Activated CD4-positive, alpha-beta T cell treated with anti-CD3 and anti-CD28 coated beads, Interleukin-2, amount 50 U/mL, for 1 hour (primary cell): ENCODE measurements around the gene CHIT1.

Experiments
- DNase-seq: peaks from one replicate; pipeline ENCODE4 v3.0.0-alpha.2; 2020

The CHIT1 gene

GRCh38 chr1:203186446-203187303 is 42.8 kb downstream of the CHIT1 start, which contains the start of gene CHI3L1:
Gene CHI3L1, minus strand, starts transcription at chr1:203186704. Its CDS starts 81 bp downstream, at chr1:203186623.
- DNase-seq: no peak

GRCh38 chr1:203186091-203186445 is 43.4 kb downstream of the CHIT1 start:
- DNase-seq: no peak

GRCh38 chr1:203185585-203185984 is 43.9 kb downstream of the CHIT1 start:
- DNase-seq: no peak

GRCh38 chr1:203185061-203185461 is 44.4 kb downstream of the CHIT1 start:
- no peak for DNase-seq

GRCh38 chr1:203184467-203184866 is 45.0 kb downstream of the CHIT1 start:
- DNase-seq: no peak

- no peak for DNase-seq
Measured at GRCh38 chr1:203183828-203184227, 45.6 kb downstream of the CHIT1 start.

GRCh38 chr1:203182387-203182953 is 47.0 kb downstream of the CHIT1 start:
- no peak for DNase-seq

- DNase-seq: no peak
Measured at GRCh38 chr1:203181586-203182386, 47.7 kb downstream of the CHIT1 start.

GRCh38 chr1:203180611-203181330 is 48.7 kb downstream of the CHIT1 start:
- no peak for DNase-seq

GRCh38 chr1:203179667-203180005 is 49.8 kb downstream of the CHIT1 start:
- DNase-seq: no peak

GRCh38 chr1:203178821-203179666 is 50.4 kb downstream of the CHIT1 start:
- no peak for DNase-seq

GRCh38 chr1:203178083-203178482 is 51.4 kb downstream of the CHIT1 start:
- DNase-seq: no peak

GRCh38 chr1:203177470-203178039 is 51.9 kb downstream of the CHIT1 start:
- DNase-seq: no peak

- no peak for DNase-seq
Measured at GRCh38 chr1:203177036-203177405, 52.5 kb downstream of the CHIT1 start.

- no peak for DNase-seq
Measured at GRCh38 chr1:203176273-203177035, 53.0 kb downstream of the CHIT1 start.

- DNase-seq: no peak
Measured at GRCh38 chr1:203175827-203176241, 53.6 kb downstream of the CHIT1 start.

- DNase-seq: no peak
Measured at GRCh38 chr1:203175237-203175826, 54.1 kb downstream of the CHIT1 start, which contains the start of gene MYBPH. Gene MYBPH, minus strand, starts transcription at chr1:203175826. Its CDS starts 71 bp downstream, at chr1:203175755.

- DNase-seq: no peak
Measured at GRCh38 chr1:203174324-203174985, 55.0 kb downstream of the CHIT1 start.

GRCh38 chr1:203173566-203173965 is 55.9 kb downstream of the CHIT1 start:
- no peak for DNase-seq

- no peak for DNase-seq
Measured at GRCh38 chr1:203173011-203173555, 56.4 kb downstream of the CHIT1 start.
